ENCODE data around the gene FMN1.

Gene FMN1

GRCh38 chr15:32908135-32908801 is 286.2 kb downstream of the FMN1 start:
- DNase-seq, result no peak

- DNase-seq, result no peak
Measured at GRCh38 chr15:32905481-32905880, 289.0 kb downstream of the FMN1 start.

- no peak for DNase-seq
Measured at GRCh38 chr15:32904448-32904847, 290.1 kb downstream of the FMN1 start.

- no peak for DNase-seq
Measured at GRCh38 chr15:32903591-32904290, 290.8 kb downstream of the FMN1 start.

- DNase-seq, result no peak
Measured at GRCh38 chr15:32901995-32902394, 292.5 kb downstream of the FMN1 start.

DNA sequence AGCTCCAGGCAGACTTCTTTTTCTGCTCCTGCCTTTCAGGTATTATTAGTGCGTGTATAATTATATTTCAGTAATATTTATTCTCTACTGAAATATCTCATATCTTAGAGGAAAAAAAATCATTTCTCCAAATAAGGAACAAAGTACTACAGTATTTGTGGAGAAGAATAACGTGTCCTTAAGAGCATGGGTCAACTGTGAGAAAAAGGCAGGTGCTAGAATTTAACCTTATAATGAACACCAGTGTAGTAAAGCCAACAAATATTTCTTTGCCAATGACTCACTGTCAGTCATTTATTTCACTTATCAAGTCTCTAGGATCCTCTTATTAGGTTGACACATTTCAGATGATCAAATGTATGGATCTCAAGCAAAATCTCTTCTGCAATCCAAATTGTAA is 293.3 kb downstream of the FMN1 start:
- no peak for DNase-seq

- DNase-seq, result no peak
Measured at GRCh38 chr15:32899126-32899596, 295.4 kb downstream of the FMN1 start.

- DNase-seq, result no peak
Measured at GRCh38 chr15:32898414-32898813, 296.1 kb downstream of the FMN1 start.

DNA sequence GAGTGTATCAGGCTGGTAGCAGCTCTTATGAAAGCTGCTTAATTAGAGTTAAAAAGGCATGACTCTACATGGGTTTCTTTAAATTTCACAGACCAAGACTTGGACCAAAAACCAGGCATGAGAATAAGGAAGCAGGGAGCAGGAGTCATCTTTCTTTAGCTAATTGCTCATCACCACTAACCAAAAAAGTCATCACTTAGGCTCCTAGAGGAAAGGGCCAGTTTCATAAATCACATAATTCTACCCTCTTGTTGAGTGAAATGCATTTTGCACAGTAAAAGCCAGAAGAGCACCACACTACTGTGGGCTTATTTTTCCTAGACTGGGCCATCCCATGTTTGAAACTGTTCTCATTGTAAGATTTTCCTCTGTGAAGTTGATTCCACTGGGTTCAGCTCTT is 301.1 kb downstream of the FMN1 start:
- no peak for DNase-seq

GRCh38 chr15:32889214-32889613 is 305.3 kb downstream of the FMN1 start:
- DNase-seq, result no peak

DNA sequence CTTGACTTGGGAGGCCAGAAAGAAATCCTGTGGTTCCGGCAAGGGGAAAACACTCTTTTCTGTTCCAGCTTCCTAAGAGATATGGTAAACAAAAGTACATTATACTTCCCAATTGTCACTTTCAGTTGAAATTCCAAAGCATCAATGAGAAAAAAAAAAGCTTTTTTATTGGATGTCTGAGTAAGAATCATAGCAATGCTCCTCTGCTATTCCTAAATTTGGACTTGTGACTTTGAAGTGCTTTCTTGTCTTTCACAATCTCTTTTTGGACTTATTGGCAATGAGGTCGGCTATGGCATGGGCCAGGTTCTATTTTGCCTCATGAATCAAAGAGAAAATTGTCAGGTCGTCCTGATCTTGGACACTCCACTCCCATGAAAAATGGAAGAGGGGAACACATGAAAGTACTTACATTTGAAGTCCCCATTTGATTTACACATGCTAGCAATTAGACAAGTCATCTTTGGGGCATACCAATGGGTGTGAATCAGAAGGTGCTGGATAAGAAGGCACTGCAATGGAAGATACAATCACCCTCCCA is 306.2 kb downstream of the FMN1 start:
- no peak for DNase-seq

GRCh38 chr15:32887090-32887489 is 307.4 kb downstream of the FMN1 start:
- no peak for DNase-seq

DNA sequence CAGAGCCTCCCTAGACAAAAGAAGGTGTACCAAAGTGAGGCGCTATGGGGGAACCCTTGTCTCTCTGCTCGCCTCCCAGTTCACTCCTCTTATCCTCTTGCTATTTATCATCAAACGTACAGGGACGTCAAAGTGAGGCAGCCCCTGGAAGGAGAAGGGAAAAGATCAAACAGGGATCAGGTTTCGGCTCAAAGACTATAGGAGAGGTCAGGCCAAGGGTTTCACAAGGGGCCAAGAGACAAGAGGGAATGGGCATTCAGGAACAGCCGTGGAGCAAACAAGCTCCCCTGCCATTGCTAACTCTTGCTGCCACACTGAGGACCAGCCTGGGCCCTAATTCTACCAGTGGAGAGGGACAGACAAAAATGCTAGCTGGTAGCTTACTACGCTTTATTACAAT is 308.1 kb downstream of the FMN1 start:
- DNase-seq, result no peak

- DNase-seq, result no peak
Measured at GRCh38 chr15:32885713-32886112, 308.8 kb downstream of the FMN1 start.

- DNase-seq, result no peak
Measured at GRCh38 chr15:32884146-32884545, 310.4 kb downstream of the FMN1 start.

DNA sequence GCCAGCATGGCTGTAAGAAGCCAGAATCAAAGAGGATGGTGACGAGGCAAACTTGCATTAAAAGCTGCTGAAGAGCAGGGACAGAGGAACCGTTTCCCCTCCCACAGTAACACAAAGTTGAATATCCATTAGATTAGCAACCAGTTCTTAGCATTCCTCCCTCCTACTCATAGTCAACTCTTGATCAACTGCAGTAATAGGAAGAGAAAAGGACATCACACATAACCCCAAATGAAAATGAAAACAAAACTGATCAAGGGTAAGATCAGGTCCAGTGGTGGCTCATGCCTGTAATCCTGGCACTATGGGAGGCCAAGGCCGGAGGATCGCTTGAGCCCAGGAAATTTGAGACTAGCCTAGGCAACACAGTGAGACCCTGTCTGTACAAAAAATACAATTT is 311.6 kb downstream of the FMN1 start:
- DNase-seq, result no peak

- DNase-seq, result no peak
Measured at GRCh38 chr15:32881528-32881927, 313.0 kb downstream of the FMN1 start.

DNA sequence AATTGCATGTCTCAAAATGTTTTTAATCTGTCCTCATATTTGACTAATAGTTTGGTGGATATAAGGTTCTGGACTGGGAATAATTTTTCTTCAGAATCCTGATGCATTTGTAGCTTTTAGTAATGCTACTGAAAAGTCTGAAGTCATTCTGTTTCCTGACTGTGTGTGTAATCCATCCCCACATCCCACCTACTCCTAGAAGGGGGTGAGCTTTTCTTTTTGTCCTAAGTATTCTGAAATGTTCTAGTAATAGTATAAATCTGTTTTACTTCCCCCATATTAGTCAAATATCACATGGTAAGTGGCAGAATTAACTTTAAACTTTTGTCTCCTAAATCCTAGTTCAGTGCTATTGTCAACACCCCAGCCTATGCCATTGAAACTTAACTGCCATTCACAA is 313.9 kb downstream of the FMN1 start:
- DNase-seq, result no peak

GRCh38 chr15:32879980-32880379 is 314.5 kb downstream of the FMN1 start:
- DNase-seq, result no peak

DNA sequence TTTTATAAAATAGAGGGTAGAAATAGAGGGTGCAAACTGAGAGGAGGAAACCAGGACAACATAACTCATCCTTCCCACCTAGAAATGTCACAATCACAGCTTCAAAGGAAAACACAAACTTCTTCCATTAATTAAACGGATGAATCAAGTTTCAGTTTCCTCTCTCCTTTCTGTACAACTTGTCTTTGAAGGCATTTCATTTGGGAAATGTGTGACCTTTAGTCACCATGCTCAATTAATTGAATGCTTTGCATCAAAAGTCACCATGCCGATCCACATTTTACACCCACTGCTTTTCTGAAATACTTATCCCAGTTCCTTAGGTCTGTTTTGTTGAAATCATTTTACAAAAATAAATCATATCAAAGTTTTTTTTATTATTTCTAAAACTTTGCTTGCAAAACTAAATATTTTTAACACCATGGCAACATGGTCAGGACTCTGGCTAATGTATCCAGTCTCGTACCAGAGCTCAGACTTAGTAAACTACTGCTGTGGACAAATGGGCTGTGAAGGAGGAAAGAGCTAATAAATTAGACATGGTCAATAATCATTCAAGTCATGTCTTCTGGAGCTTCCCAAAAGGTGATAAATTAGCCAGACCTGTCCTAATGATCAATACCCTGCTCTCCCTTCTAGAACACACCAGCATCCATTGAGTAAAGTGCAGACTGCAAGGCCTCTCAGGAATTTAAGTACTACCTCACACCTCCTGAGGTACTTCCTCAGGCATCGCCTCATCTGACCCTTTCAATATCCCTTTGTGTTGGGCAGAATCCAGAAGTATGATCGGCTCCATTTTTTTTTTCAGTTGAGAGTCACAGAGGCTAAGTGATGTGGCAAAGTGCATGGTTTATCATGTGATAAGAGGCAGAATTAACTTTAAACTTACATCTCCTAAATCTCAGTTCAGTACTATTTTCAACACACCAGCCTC is 315.4 kb downstream of the FMN1 start:
- no peak for DNase-seq

GRCh38 chr15:32878342-32878741 is 316.2 kb downstream of the FMN1 start:
- DNase-seq, result no peak

DNA sequence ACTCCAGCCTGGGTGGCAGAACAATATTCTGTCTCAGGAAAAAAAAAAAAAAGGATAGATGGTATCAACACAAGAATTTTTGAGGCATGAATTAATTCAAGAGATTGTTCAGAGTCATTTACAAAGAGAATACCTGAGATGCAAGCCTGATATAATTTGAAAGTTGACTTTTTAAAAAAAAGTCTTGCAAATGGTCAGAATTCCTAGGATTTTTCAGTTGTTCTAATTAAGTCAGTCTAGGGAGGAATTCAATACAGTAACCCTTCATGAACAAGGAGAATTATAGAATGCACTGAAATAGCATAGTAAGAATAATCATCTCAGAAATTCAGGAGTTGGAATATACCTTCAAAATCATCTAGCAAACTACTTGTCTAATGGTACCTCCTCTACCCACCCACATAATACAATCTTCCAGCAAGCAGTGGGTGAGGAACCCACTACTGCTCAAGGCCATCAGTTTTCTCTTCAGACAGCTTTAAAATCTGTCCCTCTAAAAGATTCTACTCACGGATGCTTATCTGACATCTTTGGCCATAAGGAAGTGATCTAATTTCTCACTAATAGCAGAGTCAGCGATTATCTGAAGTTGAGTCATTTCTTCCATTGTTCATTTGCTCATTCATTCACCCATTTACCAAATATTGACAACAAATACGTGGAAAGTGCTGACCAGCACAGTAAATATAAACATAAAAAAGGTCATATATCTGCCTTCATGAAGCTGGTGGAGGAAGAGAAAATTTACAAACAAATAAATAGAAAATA is 317.1 kb downstream of the FMN1 start:
- no peak for DNase-seq

Measured in hippocampal formation (tissue), 2 donors.